PFSK-1 (cell line): ENCODE results near the gene CFAP57.

Experiments used
- FOXP2 ChIP-seq: optimal IDR thresholded peaks from 2 replicates; pipeline ENCODE3; 2011; ENCODE audit warnings: borderline replicate concordance, control low read depth, inconsistent platforms; ENCODE audit not compliant: insufficient read depth; ENCODE audit errors: extremely low read length, extremely low read depth
- POLR2AphosphoS5 ChIP-seq: IDR thresholded peaks from 2 replicates; pipeline ENCODE4 v1.6.1; 2012; ENCODE audit warnings: low read depth, mild to moderate bottlenecking, control low read depth, low read length, moderate library complexity
- SIN3A ChIP-seq: IDR thresholded peaks from 2 replicates; pipeline ENCODE4 v1.6.1; 2012; ENCODE audit warnings: mild to moderate bottlenecking, low read length, moderate library complexity, borderline replicate concordance; ENCODE audit not compliant: insufficient read depth
- TAF1 ChIP-seq: IDR thresholded peaks from 2 replicates; pipeline ENCODE4 v1.6.1; 2012; ENCODE audit warnings: low read length, control low read depth, borderline replicate concordance; ENCODE audit not compliant: insufficient read depth
- TF ChIP-seq, protein P1 (sequence below), 2 experiments: IDR thresholded peaks; 2 replicates each; pipeline versions ENCODE4 v1.6.1 to v1.8.0; 2011 to 2012; ENCODE audit warnings: low read depth in 2 of 2, low read length in 2 of 2, control low read depth in 1 of 2, inconsistent platforms in 1 of 2, mild to moderate bottlenecking in 1 of 2, moderate library complexity in 1 of 2; ENCODE audit not compliant: insufficient read depth in 1 of 2

Gene CFAP57

DNA sequence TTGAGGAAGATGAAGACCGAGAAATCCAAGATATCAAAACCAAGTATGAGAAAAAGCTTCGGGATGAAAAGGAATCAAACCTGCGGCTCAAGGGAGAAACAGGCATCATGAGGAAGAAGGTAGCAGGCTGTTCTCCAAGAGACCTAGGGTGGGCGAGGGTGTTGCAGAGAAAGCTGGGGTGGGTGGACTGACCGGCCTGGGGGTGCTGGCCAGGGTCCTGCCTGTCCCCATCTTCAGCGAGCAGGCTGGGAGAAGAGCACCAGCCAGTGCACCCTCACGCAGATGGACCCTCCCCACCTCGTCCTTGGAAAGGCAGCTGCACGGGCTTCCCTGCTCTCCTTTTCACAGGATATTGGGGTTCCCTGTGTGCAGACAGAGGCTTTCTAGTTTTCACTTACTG, 50.7 kb downstream of the CFAP57 start:
- TF ChIP-seq TAF1 (no peak), FOXP2 (no peak), POLR2AphosphoS5 (no peak), SIN3A (no peak)
- TF ChIP-seq, protein P1, sequence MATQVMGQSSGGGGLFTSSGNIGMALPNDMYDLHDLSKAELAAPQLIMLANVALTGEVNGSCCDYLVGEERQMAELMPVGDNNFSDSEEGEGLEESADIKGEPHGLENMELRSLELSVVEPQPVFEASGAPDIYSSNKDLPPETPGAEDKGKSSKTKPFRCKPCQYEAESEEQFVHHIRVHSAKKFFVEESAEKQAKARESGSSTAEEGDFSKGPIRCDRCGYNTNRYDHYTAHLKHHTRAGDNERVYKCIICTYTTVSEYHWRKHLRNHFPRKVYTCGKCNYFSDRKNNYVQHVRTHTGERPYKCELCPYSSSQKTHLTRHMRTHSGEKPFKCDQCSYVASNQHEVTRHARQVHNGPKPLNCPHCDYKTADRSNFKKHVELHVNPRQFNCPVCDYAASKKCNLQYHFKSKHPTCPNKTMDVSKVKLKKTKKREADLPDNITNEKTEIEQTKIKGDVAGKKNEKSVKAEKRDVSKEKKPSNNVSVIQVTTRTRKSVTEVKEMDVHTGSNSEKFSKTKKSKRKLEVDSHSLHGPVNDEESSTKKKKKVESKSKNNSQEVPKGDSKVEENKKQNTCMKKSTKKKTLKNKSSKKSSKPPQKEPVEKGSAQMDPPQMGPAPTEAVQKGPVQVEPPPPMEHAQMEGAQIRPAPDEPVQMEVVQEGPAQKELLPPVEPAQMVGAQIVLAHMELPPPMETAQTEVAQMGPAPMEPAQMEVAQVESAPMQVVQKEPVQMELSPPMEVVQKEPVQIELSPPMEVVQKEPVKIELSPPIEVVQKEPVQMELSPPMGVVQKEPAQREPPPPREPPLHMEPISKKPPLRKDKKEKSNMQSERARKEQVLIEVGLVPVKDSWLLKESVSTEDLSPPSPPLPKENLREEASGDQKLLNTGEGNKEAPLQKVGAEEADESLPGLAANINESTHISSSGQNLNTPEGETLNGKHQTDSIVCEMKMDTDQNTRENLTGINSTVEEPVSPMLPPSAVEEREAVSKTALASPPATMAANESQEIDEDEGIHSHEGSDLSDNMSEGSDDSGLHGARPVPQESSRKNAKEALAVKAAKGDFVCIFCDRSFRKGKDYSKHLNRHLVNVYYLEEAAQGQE (IDR thresholded peaks at IDR 0.05; ENCODE audit: insufficient read depth in 1 of 2, low read depth in 2 of 2, low read length in 2 of 2) = peak; percentile 34 to 73; a peak in 3 of 4 replicates

DNA sequence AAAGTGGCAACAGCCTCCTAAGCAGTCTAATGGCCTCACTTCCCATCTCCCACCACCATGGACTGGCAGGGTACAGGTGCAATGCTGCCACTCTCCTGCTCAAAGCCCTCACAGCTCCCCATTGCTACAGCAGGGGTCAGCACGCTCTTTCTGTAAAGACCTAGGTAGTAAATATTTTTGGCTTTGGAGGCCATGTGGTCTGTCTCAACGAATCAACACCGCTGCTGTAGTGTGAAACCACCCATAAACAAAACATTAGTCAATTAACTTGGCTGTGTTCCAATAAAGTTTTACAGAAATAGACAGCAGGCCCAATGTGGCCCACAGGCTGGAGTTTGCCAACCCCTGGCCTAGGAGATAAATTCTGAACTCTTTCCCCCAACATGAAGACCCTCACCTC, 53.0 kb downstream of the CFAP57 start:
- TF ChIP-seq, protein P1 (IDR thresholded peaks at IDR 0.05; ENCODE audit: insufficient read depth in 1 of 2, low read depth in 2 of 2, low read length in 2 of 2) = no peak
- no peak for TF ChIP-seq TAF1
- TF ChIP-seq POLR2AphosphoS5 = no peak
- no peak for TF ChIP-seq FOXP2
- no peak for TF ChIP-seq SIN3A

DNA sequence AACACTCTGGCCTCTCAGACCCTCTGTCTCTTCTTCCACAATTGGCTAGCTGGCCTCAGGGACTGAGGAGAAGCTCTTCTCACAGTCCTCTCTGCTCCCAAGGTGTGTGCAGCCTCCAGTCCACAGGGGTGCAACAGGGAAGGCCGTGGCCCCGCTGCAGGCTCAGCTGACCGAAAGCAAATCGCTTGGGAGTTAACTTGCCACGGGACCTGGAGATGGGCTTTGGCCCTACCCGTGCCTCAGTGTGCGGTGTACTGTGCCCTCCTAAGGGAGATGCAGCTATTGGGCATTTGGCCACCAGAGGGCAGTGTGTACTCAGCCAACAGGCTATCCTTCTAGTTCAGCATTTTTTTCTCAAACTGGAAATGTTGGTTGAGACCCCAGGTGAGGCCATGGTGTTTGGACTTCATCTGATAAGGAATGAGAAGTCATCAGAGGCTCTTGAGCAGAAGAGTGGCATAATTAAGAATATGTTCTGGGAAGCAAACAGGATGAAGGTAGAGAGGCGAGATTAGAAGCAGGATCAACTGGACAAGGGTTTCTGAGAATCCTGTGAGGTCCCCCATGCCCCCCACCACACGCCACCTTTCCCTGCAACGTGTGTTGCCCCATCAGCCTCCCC, 55.1 kb downstream of the CFAP57 start:
- TF ChIP-seq TAF1 (no peak), POLR2AphosphoS5 (no peak), SIN3A (no peak), FOXP2 (no peak)
- TF ChIP-seq, protein P1 (IDR thresholded peaks at IDR 0.05; ENCODE audit: insufficient read depth in 1 of 2, low read depth in 2 of 2, low read length in 2 of 2) = no peak

DNA sequence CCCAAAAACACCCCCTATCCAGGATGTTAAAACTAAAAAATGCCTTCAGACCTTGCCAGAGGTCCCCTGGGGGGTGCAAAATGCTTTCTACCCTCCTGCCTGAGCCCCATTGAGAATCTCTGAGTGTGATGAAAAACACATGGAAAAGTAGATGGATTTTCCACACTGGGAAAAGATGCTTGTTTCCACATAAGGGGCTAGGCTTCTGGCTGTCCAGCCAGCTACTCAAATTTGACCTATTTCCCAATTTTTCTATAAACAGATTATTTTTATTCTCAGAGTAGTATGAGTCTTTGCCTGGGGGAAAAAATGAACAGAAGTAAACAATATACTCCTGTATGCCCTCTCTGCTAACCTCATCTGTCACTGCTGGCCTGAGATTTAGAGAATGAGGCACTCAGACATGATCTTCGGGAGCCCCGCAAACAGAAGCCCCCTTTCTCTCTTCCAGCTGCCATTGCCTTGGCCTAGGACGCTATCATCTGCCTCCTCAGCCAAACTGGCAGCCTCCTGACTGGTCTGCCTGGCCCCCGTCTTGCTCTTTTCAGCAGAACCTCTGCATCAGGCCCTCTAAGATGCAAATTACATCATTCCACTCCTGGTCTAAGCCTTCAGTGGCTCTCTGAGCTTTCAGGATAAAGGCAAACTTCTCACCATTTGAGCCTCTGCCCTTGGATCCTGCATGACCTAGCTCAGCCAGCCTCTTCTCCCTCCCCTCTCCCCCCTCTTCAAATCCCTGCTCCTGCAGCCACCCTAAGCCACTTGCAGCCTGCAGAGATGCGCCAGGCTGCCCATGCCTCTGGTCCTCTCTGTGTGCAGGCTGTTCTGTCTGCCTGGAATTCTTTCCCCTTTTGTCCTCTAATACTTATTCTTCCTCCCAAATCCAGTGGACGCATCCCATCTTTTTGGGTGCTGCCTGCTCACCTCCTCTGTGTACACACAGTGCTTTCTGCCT, 58.0 kb downstream of the CFAP57 start:
- TF ChIP-seq TAF1 (no peak), POLR2AphosphoS5 (no peak), SIN3A (no peak), FOXP2 (no peak)
- TF ChIP-seq, protein P1 (IDR thresholded peaks at IDR 0.05; ENCODE audit: insufficient read depth in 1 of 2, low read depth in 2 of 2, low read length in 2 of 2) = no peak
